Stimulated activated CD8-positive, alpha-beta memory T cell treated with anti-CD3 and anti-CD28 coated beads, Interleukin-12 subunit alpha, Interleukin-12 subunit beta, amount 100 ng/mL, for 4 hours (primary cell): Measurements from ENCODE around the gene C1orf210.

ENCODE experiments used
- DNase-seq: peaks from one replicate; pipeline ENCODE4 v3.0.0-alpha.2; 2020; ENCODE audit warnings: low read depth

The C1orf210 gene

DNA sequence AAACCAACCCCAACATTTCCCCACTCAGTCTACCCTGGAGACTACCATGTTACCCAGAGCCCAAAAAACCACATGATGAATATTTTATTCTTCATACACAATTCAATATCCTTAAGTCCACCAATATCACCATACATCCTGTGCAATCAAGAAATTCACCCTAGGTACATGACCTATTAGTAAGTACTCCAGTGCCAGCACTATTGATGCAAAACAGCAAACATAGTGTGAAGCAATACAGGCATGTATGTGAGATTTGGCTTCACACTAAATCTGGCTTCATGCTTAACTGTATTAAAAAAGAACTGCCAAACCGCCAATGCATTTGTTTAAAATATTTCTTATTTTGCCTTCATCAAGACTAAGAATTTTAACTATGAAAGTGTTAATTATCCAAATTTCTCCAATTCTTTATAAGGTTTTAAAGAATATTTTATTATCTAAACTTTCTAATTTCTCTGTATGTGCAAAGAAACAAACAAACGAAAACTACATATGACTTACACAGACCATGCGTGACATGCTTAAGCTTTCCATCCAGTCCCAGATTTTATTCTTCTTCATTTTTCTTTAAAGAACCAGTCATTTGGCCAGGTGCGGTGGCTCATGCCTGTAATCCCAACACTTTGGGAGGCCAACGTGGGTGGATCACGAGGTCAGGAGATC lies 38.0 kb downstream of the C1orf210 start:
- DNase-seq: no peak

- no peak for DNase-seq
Measured at GRCh38 chr1:43246466-43247213, 38.7 kb downstream of the C1orf210 start.

DNA sequence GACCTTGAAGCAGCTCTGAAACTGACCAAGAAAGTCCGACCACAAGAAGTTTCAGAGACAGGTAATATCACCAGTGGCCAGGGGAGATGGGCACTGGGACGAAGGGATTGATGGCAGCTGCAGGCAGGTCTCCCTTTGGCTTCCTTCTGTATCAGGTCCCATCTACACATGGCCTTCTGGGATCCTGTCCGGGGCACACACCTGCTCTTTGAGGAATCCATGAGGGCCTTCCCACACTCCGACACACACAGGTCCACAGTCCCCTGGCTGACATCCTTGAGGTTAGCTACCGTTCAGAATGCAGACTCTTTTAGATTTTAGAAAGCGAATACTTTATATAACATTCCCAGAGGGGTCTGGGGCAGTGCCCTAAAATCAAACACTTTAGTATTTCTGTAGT lies 42.1 kb downstream of the C1orf210 start:
- no peak for DNase-seq

DNA sequence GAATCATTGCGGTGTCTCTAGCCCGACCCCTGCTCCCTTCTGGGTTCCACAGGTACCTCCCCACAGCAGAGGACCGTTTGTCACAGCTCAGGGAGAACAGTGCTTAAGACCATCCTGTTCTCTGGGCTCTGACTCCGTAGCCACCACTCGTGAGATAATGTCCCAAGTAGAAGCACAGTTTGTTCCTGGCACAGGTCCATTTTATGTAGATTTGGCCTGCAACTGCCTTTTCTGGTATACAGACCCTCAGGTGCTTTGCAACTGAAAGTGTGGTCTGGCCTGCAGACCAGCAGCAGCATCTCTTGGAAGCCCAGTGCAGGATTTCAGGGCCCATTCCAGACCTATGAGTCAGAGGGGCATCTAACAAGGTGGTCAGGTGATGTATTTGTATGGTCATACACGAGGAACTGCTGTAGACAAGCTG lies 44.0 kb downstream of the C1orf210 start:
- no peak for DNase-seq

GRCh38 chr1:43239484-43239883 lies 45.9 kb downstream of the C1orf210 start:
- DNase-seq: no peak

DNA sequence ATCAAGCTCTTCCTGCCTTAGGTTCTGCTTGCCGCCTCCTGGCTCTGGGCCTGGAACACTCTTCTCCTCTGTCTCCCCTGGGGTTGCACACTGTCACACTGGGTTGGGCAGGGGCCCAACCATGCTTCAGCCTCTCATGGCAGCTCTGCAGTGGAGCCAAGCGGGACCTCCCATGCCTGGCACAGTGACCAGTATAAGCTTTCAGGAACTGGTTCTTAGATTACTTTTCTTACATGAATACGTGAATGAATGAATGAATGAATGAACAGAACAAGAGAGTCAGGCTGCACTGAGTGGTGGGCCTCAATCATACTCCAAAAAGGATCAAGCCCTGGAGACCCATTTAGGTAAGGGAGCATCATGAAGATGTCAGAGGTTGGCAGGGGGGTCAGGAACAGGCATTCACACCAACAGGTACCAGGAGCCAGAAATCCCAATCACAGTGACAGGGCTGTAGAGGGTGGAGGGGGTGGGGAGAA lies 46.4 kb downstream of the C1orf210 start:
- DNase-seq: no peak

DNA sequence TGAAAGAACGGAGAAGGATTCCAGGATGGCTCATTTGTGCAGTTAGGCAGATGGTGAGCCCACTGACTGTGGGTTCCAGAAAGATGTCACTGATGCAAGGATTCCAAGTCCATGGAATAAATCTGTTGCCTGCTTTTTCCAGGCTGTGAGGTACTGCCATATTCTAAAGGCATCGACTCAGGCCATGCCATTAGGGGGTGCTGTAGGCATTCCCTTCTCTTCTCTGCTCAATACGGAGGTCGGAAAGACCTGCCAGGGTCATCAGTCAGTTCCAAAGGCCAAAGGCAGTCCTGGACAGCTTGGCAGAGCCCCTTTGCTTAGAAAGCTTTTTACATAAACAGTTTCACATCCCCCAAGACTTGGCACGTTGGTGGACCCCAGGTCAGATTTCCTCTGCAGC lies 47.3 kb downstream of the C1orf210 start:
- DNase-seq: no peak

DNA sequence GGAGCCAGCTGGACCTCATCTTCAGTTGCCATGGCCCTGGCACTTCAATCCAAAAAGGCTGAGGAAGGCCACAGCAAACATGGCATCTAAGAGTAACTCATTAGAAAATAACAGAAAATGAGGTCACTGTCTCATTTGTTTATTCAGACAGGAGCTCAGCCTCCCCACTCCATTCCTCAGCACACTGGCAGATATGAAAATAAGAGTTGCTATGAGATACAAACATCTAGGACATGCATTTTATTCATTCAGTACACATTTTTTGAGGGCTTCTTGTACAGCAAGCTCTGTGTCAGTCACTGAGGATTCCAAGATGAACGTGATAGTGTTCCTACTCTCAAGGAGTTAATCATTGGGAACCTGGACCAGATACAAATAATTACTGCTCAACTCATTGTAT lies 48.3 kb downstream of the C1orf210 start:
- DNase-seq: no peak

DNA sequence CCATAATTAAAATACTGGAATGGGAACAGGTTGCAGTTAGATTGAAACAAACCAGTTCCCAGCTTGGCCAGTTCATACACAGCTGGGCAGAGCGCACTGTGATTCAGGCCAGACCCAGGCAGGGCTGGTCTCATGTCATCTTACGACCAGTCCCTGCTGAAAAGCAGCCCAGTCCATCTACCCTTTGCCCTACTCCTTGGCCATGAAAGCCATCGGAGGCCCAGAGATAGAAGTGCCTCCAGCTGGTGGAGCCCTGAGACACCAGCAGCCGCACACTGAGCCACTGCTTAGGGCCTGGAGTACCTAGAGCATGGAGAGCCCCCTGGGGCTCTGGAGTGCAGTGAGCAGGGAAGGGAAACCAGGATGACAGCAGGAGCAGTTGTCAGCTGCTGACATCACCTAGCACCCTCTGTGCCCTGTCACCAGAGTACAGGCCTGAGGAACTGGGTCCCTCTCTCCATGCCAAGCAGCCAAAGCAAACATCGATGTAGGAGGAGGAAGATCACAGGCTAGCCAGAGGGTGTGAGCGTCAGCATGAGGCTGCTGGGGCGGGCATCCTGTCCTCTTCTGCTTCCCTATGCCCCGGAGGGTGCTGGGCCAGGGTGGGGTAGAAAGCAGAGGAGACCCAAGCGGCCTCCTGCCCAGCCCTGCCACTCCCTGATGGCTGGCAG lies 49.8 kb downstream of the C1orf210 start:
- no peak for DNase-seq

DNA sequence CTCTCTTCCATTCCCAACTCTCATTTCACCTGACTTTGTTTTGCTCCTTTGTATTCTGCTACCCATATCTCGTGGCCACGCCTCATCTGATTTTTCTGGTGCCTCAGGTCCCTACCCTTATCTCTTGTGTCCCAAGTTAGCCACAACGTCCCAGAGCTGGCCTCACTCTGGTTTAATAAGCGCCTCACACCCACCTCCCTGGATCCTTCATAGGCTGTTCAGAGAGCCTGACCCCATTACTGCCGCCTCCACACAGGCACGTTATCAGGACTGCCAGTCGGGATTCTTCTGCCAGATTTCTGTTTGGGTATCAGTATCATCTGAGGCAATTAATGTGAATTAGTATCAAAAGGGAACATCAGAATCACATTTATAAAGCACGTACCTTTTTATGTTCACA lies 50.3 kb downstream of the C1orf210 start:
- no peak for DNase-seq

GRCh38 chr1:43234267-43234666 lies 51.1 kb downstream of the C1orf210 start:
- DNase-seq: no peak

GRCh38 chr1:43233631-43234030 lies 51.8 kb downstream of the C1orf210 start:
- DNase-seq: no peak

DNA sequence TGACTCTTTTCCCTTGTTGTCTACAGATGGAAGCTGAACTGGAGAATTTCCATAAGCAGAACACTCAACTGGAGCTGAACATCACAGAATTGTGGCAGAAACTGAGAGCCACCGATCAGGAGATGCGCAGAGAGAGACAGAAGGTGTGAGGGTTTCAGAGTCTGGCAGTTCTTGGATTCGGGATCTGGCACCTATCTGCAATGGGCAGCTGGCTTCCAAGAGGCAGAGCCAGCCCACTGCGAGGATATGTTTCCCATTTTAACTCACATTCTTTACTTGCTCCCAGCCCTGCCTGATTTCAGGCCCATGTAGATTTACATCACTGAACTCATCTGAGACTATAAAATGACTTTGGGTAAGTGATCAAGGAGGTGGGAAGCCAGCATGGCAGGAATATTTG lies 52.9 kb downstream of the C1orf210 start:
- DNase-seq: no peak

DNA sequence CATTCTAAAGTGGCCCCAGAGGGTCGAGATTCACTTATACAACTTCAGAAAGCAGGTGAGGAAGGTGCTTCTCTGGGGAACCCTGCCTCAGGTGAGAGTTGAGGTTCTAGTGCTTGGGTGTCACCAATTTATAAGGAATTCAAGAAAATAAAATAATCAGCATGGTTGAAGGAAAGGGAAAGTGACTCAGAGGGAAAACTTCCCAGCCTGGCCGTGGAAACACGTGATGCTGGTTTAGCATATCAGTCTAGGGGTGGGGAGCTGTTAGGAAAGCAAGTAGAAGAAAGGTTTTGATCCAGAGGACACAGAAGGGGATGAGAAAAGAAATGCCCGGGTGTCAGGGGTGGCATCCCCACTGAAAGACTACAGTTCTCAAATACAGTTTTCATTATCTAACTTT lies 53.3 kb downstream of the C1orf210 start:
- DNase-seq: no peak
